NCI-H187 (cell line): Measurements from ENCODE around the gene METTL17.
"Not testable (repeated sequence)": the region's sequence is repeated elsewhere in the genome, so short reads cannot be mapped to it uniquely, and the experiment has no call there.

ENCODE experiments used
- DNase-seq, 2 experiments: peaks; one replicate each; lab custom pipeline; 2025; lab: John Stamatoyannopoulos, UW

METTL17 gene

DNA sequence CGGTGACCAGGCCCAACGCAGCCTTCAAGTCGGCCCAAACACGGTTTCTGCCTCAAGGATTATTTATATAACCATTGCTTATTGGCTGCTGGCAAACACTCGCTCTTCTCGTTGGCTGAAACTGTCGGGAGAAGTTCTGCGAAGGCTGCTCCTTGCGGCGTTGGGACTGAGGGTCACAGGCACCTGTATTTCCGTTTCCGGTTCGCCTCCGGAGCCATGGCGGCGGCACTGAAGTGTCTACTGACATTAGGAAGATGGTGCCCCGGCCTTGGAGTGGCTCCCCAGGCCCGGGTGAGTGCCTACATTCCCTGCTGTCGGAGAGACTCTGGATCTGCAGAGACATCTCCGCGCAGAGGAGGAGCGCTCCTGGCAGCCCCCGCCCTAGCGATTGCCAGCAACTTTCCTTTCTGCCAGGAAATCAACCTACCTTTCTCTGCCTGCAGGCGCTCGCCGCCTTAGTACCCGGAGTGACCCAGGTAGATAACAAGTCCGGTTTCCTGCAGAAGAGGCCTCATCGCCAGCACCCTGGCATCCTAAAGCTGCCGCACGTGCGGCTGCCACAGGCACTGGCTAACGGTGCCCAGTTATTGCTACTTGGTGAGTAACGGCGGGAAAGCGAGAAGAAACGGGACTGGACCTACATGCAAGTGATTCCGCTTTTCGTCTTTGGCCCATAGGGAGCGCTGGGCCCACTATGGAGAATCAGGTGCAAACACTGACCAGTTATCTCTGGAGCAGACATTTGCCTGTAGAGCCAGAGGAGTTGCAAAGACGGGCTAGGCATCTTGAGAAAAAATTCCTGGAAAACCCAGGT, at the start of gene METTL17:
Gene METTL17 (plus strand): TSS at position 194 of the 814 bp plus-strand sequence. CDS start 23 bp downstream, at position 217.
- peak; percentile 77 to 92 for DNase-seq

GRCh38 chr14:20945146-20945545, 44.6 kb upstream of the METTL17 start:
- DNase-seq, result not testable (repeated sequence)

DNA sequence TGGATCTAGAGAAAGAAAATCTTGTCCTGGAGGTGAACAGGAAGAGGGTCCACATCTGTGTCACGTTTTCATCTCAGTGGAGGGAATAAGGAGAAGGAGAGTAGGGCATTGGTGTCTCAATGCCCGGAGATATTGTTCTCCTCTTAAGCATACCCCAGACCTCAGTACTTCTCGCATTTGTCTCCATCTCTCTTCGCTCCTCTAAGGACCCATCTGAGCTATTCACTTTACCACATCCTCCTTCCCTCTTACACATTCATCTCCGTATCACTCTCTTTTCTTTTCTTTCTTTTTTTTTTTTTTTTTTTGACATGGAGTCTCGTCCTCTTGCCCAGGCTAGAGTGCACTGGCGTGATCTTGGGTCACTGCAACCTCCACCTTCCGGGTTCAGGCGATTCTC, 43.1 kb upstream of the METTL17 start:
- DNase-seq, result not testable (repeated sequence)

- not testable (repeated sequence) for DNase-seq
Measured at GRCh38 chr14:20954736-20955537, 34.8 kb upstream of the METTL17 start, which contains the start of gene RNASE2. TSS of gene RNASE2 (plus strand) at chr14:20955487. CDS start at chr14:20955772, 285 bp downstream.

- DNase-seq, result not testable (repeated sequence)
Measured at GRCh38 chr14:20955538-20955873, 34.3 kb upstream of the METTL17 start.

DNA sequence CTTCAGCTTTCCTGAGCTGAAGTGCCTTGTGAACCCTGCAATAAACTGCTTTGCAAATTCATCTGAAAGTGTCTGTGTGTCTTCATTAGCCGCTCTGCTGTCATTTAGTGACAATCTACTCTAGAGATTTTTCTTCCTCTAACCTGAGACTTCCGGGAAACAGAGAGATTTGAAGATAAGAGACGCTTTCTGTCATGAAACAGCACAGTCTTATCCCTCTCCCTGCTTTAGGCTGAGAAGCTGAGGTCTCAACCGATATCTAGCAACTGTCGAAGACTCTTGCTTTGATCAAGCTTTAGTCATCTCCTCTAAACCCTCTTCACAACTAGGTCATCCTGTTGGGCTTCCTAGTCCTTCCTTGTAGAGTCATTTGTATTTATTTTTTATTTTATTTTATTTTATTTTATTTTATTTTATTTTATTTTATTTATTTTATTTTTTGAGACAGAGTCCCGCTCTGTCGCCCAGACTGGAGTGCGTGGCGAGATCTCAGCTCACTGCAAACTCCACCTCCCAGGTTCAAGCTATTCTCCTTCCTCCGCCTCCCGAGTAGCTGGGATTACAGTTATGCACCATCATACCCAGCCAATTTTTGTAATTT, 33.3 kb upstream of the METTL17 start:
- no peak for DNase-seq

- not testable (repeated sequence) for DNase-seq
Measured at GRCh38 chr14:20958946-20959345, 30.8 kb upstream of the METTL17 start.

DNA sequence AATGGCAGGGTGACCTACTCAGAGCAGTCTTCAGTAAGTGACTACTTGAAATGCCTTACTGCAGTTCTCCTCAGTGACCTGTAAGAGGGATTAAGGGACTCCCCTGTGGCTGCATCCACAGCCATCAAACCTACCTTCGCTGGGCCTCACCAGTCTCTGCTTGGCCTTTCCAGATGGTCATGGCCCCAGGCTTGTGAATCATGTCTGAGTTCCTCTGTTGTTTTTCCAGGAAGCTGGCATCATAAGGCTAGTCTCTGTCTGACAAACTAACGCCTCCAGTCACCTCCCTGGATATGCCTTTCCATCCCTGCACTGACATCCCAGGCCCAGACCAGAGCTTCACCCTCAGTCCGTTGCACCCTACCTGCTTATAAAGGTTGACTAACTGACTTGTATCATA, 20.4 kb upstream of the METTL17 start:
- DNase-seq, result no peak

DNA sequence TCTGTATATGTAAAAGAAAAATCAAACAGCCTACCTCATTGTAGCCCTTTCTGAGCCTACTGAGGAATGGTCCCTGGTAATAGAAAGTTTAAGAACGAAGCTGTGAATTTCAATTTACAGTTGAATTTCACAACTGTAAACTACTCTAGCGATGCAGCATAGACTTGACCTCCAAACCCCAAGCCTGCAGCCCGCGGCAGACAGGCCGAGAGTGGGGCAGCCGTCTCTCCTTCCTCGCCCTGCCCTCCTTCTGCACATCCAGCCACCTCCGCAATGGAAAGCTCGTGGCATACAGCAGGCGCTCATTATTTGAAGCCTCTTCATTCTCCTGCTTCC, 19.2 kb upstream of the METTL17 start:
- DNase-seq, result no peak

- DNase-seq, result peak; percentile 42 to 60
Measured at GRCh38 chr14:20970983-20971704, 18.6 kb upstream of the METTL17 start.

- DNase-seq, result no peak
Measured at GRCh38 chr14:20971705-20972021, 18.1 kb upstream of the METTL17 start.

GRCh38 chr14:20973501-20973900, 16.3 kb upstream of the METTL17 start:
- DNase-seq, result no peak

- no peak for DNase-seq
Measured at GRCh38 chr14:20976291-20976690, 13.5 kb upstream of the METTL17 start.

GRCh38 chr14:20978687-20979086, 11.1 kb upstream of the METTL17 start:
- no peak for DNase-seq

DNA sequence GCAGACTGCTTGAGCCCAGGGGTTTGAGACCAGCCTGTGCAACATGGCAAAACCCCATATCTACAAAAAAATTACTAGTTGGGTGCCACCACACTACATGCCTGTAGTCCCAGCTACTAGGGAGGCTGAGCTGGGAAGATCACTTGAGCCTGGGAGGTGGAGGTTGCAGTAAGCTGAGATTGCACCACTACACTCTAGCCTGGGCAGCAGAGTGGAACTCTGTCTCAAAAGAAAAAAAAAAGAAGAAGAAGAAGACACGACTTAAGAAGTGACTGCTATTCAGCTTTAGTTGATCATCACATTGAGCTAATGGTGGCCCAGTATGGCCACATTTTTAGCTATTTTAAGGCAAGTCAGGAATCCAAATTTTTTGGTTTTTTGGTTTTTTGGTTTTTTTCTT, 8.9 kb upstream of the METTL17 start:
- DNase-seq, result no peak

DNA sequence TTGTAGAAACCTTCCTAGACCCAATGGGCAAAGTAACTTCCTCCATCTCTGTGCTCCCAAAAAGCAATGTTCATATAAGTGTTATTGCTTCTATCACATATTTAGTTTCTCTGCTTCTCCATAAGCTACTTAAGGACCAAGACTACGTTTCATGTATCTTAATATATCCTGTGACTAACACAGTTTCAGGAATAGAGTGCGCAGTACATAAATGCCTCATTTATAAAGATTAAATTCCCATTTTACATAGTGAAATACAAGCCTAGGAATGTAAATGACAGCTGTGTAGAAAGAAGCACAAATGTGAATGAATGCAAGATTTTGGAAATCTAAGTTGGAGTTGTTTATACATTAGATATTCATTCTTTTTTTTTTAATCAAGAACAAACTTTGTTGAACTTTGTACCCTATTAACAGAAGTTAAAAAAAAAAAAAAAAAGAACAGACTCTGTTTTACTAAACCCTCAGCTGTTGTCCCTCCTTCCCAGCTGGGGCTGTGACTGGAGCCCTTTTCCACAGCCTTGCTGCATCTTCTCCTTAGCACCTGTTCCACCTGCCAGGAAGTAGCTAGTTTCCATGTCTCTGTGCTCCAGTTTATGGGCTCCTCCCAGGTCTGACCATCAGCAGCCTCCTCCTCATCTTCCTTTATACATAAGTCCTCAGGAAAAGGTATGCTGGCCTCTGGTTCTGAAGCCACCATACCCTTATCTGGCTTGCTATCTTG, 7.0 kb upstream of the METTL17 start:
- no peak for DNase-seq

GRCh38 chr14:20985650-20986049, 4.1 kb upstream of the METTL17 start:
- DNase-seq, result not testable (repeated sequence)

GRCh38 chr14:20986811-20987210, 3.0 kb upstream of the METTL17 start:
- no peak for DNase-seq

DNA sequence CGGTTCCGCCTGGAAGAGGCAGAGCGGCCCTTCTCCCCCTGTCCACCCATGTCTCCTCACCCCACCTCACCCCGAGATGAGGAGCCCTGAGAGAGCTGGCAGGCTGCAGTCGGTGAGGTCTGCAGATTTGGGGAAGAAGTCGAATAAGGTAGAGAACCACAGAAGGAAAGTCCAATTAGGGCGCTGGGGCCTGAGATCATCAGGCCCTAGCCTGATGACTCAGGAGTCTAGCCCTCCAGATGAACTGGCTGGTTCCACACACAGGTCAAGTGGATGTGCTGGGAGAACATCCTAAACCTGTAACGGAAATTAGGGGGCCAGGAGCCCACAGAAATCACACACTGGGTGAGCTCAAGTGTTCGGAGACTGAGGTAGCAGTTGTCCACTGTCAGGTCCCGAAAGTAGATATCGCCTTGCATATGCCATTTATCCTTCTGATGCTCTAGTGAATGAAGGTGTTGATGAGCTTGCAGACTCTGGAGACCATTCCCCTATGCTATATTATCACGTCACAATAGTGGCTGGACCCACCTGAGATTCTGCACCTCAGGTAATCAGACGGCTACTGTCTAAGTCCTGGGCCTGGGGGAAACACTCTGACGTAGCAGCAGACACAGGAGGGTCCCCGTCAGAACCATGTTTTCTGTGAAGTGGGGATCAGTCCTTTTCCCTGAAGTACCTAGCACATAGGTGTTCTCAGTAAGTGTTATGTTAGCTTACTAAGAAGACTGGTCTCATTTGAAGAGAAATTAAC, 886 bp upstream of the METTL17 start:
- DNase-seq, result no peak

DNA sequence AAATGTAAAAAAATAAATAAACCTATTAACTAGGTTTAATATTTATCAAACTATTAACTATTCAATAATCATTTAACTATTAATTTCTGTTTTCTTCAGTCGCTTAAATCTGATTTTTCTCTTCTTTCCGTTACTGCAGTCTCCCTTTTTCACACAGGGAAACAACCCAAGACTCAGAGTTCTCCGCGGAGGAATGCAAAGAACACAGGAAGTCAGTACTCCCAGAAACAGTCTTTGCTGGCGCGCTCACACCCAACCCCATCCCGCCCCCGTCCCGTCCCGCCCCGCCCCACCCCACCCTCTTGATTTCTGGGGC, 351 bp upstream of the METTL17 start:
- DNase-seq, result no peak

DNA sequence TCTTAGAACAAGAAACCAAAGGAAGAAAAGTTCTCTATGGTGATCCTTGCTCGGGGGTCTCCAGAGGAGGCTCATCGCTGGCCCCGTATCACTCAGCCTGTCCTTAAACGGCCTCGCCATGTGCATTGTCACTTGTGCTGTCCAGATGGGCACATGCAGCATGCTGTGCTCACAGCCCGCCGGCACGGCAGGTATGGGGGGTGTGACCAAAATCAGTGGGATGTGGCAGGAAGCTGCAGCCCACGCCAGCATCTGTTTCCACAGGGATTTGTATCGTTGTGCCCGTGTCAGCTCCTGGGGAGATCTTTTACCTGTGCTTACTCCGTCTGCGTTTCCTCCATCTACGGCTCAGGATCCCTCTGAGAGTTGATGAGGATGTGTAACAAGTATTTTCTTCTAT, 6.7 kb downstream of the METTL17 start:
- no peak for DNase-seq
